ENCODE data around the gene TBC1D24. TPM values are rescaled to one million over a fixed set of nuclear protein-coding genes. Genes with fewer than 3 reads are reported as not detected.

TBC1D24 gene
- total RNA-seq, 1 donor from 2014 or later = 43.7 TPM

GRCh38 chr16:2480948-2481347 is 6.0 kb downstream of the TBC1D24 start:
- Histone ChIP-seq H3K9me3 (no peaks in the 10 kb centered on the region), H3K27me3 (no peaks in the 10 kb centered on the region), H3K36me3 (no peaks in the 10 kb centered on the region), H3K4me3 (no peak overlapping the region), H3K4me1 (peaks cover 54% of the 10 kb centered on the region), H3K27ac (peak overlapping the region; percentile 72)
- ATAC-seq = peak; percentile 83
- peak; percentile 87 for DNase-seq
- intact Hi-C loops (cut with DNase I) = no loop called here
- TF ChIP-seq, protein P1, sequence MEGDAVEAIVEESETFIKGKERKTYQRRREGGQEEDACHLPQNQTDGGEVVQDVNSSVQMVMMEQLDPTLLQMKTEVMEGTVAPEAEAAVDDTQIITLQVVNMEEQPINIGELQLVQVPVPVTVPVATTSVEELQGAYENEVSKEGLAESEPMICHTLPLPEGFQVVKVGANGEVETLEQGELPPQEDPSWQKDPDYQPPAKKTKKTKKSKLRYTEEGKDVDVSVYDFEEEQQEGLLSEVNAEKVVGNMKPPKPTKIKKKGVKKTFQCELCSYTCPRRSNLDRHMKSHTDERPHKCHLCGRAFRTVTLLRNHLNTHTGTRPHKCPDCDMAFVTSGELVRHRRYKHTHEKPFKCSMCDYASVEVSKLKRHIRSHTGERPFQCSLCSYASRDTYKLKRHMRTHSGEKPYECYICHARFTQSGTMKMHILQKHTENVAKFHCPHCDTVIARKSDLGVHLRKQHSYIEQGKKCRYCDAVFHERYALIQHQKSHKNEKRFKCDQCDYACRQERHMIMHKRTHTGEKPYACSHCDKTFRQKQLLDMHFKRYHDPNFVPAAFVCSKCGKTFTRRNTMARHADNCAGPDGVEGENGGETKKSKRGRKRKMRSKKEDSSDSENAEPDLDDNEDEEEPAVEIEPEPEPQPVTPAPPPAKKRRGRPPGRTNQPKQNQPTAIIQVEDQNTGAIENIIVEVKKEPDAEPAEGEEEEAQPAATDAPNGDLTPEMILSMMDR (IDR thresholded peaks at IDR 0.05) = no peak

DNA sequence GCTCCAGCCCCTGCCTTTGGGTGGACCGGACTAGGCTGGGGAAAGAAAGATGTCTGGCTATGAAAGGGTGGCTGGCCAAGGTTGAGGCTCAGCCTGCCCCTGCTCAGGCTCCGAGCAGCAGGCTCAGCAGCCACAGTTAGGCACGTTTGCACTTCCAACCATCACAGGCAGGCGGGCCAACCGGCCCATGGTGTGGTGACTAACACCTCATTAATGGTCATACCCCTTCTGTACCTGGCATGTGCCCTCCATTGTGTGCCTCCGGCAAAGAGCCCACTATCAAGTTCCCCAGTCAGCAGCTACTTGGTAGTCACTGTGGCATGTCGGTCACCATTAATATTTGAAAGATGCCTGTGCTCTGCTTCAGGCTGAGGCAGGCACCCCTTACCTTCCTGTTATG is 6.7 kb downstream of the TBC1D24 start:
- Histone ChIP-seq H3K27ac (peak overlapping the region; percentile 36), H3K9me3 (no peaks in the 10 kb centered on the region), H3K4me3 (no peak overlapping the region), H3K4me1 (peaks cover 57% of the 10 kb centered on the region), H3K36me3 (no peaks in the 10 kb centered on the region), H3K27me3 (no peaks in the 10 kb centered on the region)
- intact Hi-C loops (cut with DNase I) = no loop called here
- DNase-seq = no peak
- TF ChIP-seq, protein P1 (IDR thresholded peaks at IDR 0.05) = no peak
- ATAC-seq = no peak

DNA sequence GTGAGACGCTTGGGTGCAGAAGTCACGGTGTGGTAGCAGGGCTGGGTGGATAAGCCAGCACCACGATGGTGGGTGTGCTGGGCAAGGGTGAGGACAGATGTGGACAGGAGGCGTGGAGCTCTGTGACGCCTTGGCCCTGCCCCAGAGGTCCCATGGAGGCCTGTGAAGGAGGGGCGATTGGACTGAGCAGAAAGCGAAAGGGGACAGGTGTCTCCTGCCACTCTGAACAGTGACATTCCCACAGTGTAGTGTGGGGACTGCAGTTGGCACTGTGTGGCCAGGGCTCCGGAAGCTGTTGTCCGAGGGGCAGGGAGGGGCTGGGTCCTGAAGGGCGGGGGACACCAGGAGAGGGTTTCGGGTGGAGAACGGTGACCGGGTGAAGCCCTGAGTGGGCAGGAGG is 7.3 kb downstream of the TBC1D24 start:
- intact Hi-C loops (cut with DNase I) = no loop called here
- Histone ChIP-seq H3K4me1 (peaks cover 56% of the 10 kb centered on the region), H3K27ac (no peak overlapping the region), H3K9me3 (no peaks in the 10 kb centered on the region), H3K4me3 (no peak overlapping the region), H3K36me3 (no peaks in the 10 kb centered on the region), H3K27me3 (no peaks in the 10 kb centered on the region)
- TF ChIP-seq, protein P1 (IDR thresholded peaks at IDR 0.05) = no peak
- no peak for ATAC-seq
- no peak for DNase-seq

DNA sequence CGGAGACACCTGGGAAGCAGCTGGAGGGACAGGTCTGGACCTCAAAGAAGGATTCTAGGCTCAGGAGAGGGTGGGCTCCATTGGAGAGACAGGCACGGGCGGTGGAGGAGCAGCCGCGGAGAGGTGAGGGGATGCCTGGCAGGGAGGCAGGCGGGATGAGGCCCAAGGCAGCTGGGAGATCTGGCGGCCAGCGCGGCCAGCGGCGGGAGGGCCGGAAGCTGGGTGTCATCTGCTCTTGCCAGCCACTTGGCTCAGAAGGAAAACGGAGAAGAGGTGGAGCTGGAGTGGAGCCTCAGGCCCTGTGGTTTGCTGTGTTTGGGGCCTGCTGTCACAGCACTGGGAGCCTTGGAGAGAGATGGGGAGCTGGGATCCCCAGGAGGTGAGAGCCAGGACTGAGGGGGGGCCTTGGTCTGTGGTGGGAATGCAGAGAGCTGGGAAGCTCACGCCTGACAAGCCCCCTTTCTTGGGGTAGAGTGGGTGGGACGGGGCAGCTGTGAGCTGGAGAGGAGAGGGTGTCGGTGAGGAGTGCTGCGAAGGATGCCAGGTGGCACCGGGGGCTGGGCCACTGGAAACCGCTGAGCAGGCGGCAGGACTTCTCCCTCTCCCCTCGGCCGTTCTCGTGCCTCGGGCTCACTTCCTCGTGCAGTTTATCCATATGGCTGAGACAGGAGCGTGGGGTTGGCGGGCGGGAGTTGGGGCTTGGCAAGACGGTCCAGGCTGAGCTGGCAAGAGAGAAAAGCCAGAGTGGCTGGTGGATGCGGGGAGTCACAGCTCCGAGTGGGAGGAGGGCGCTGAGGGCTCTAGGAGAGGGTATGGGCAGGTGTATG is 8.0 kb downstream of the TBC1D24 start:
- no peak for DNase-seq
- peak; percentile 5 for ATAC-seq

GRCh38 chr16:2483939-2484897 is 9.3 kb downstream of the TBC1D24 start:
- peaks cover 52% of the 10 kb centered on the region for H3K4me1 ChIP-seq
- no peak for ATAC-seq
- TF ChIP-seq, protein P1 (IDR thresholded peaks at IDR 0.05) = no peak
- intact Hi-C loops (cut with DNase I) = no loop called here
- H3K27ac ChIP-seq = no peak overlapping the region
- no peaks in the 10 kb centered on the region for H3K9me3 ChIP-seq
- DNase-seq = no peak
- no peaks in the 10 kb centered on the region for H3K27me3 ChIP-seq
- no peak overlapping the region for H3K4me3 ChIP-seq
- no peaks in the 10 kb centered on the region for H3K36me3 ChIP-seq

More for the DNA sequence above, 8.0 kb downstream of the TBC1D24 start:
- H3K27me3 ChIP-seq = no peaks in the 10 kb centered on the region
- no peaks in the 10 kb centered on the region for H3K36me3 ChIP-seq
- intact Hi-C loops (cut with DNase I) = no loop called here
- peaks cover 52% of the 10 kb centered on the region for H3K4me1 ChIP-seq
- TF ChIP-seq, protein P1 (IDR thresholded peaks at IDR 0.05) = no peak
- peak overlapping the region; percentile 16 for H3K4me3 ChIP-seq
- H3K27ac ChIP-seq = peak overlapping the region; percentile 58
- no peaks in the 10 kb centered on the region for H3K9me3 ChIP-seq

All from upper lobe of right lung (tissue), 1 donor.